SK-N-SH treated with all-trans-retinoic acid at 6 μM for 48 hours (cell line): ENCODE measurements around the gene SMCHD1.
"Not testable (repeated sequence)": the region's sequence is repeated elsewhere in the genome, so short reads cannot be mapped to it uniquely, and the experiment has no call there.

Source experiments
- ATAC-seq: fragments of 200-7000 bp; cut with Tn5 transposase; 3 replicates; pipeline ENCODE4 v1.9.1; 2020; ENCODE audit warnings: mild to moderate bottlenecking, moderate library complexity
- ARNTL ChIP-seq: fragments of 450-650 bp; formaldehyde crosslinking; IDR thresholded peaks from 2 replicates; pipeline ENCODE4 v1.5.0; 2020; ENCODE audit warnings: low read depth, mild to moderate bottlenecking, moderate library complexity, borderline replicate concordance
- BACH2 ChIP-seq: fragments of 250-450 bp; sonication (Bioruptor Pico); IDR thresholded peaks from 2 replicates; pipeline ENCODE4 v1.9.0; 2021; ENCODE audit warnings: mild to moderate bottlenecking, borderline replicate concordance
- CREB5 ChIP-seq: fragments of 250-450 bp; sonication (Bioruptor Pico); IDR thresholded peaks from 2 replicates; pipeline ENCODE4 v1.5.1; 2020; ENCODE audit warnings: low read depth, mild to moderate bottlenecking, moderate library complexity
- CSDC2 ChIP-seq: fragments of 250-450 bp; sonication (Bioruptor Pico); IDR thresholded peaks from 2 replicates; pipeline ENCODE4 v1.5.0; 2020; ENCODE audit warnings: mild to moderate bottlenecking, moderate library complexity
- CSRNP3 ChIP-seq: fragments of 250-450 bp; sonication (Bioruptor Pico); IDR thresholded peaks from 2 replicates; pipeline ENCODE4 v1.5.1; 2021; ENCODE audit warnings: mild to moderate bottlenecking, moderate library complexity
- ESRRG ChIP-seq: fragments of 250-450 bp; sonication (Bioruptor Pico); IDR thresholded peaks from 2 replicates; pipeline ENCODE4 v1.6.1; 2021; ENCODE audit warnings: mild to moderate bottlenecking
- GLIS3 ChIP-seq: fragments of 250-450 bp; sonication (Bioruptor Pico); IDR thresholded peaks from 2 replicates; pipeline ENCODE4 v1.5.0; 2020; ENCODE audit warnings: mild to moderate bottlenecking, moderate library complexity
- PATZ1 ChIP-seq: fragments of 250-450 bp; sonication (Bioruptor Pico); IDR thresholded peaks from 2 replicates; pipeline ENCODE4 v1.8.0; 2020; ENCODE audit warnings: mild to moderate bottlenecking, moderate library complexity, borderline replicate concordance
- RARB ChIP-seq: fragments of 250-450 bp; sonication (Bioruptor Pico); IDR thresholded peaks from 2 replicates; pipeline ENCODE4 v1.8.0; 2021; ENCODE audit warnings: mild to moderate bottlenecking, moderate library complexity
- TCF4 ChIP-seq: fragments of 250-450 bp; sonication (Bioruptor Pico); IDR thresholded peaks from 2 replicates; pipeline ENCODE4 v1.8.0; 2021; ENCODE audit warnings: mild to moderate bottlenecking, moderate library complexity, borderline replicate concordance
- TOX ChIP-seq: fragments of 250-450 bp; sonication (Bioruptor Pico); IDR thresholded peaks from 2 replicates; pipeline ENCODE4 v1.8.0; 2021; ENCODE audit warnings: mild to moderate bottlenecking, moderate library complexity, borderline replicate concordance
- ZC3H10 ChIP-seq: fragments of 250-450 bp; sonication (Bioruptor Pico); IDR thresholded peaks from 2 replicates; pipeline ENCODE4 v1.5.1; 2021; ENCODE audit warnings: mild to moderate bottlenecking, moderate library complexity
- ZFP3 ChIP-seq: fragments of 250-450 bp; sonication (Bioruptor Pico); IDR thresholded peaks from 2 replicates; pipeline ENCODE4 v1.5.0; 2020; ENCODE audit warnings: mild to moderate bottlenecking, moderate library complexity
- ZFP30 ChIP-seq: fragments of 450-650 bp; formaldehyde crosslinking; IDR thresholded peaks from 2 replicates; pipeline ENCODE4 v1.5.0; 2022; ENCODE audit warnings: mild to moderate bottlenecking, moderate library complexity
- ZNF565 ChIP-seq: fragments of 450-650 bp; formaldehyde crosslinking; conservative IDR thresholded peaks from 2 replicates; pipeline ENCODE4 v1.5.0; 2020; ENCODE audit warnings: low read depth, mild to moderate bottlenecking, moderate library complexity
- ZNF70 ChIP-seq: fragments of 450-650 bp; formaldehyde crosslinking; IDR thresholded peaks from 2 replicates; pipeline ENCODE4 v1.5.0; 2020; ENCODE audit warnings: mild to moderate bottlenecking, moderate library complexity
- ZNF8 ChIP-seq: fragments of 450-650 bp; formaldehyde crosslinking; IDR thresholded peaks from 2 replicates; pipeline ENCODE4 v1.5.0; 2020; ENCODE audit warnings: mild to moderate bottlenecking, moderate library complexity
- TF ChIP-seq, protein P1 (sequence below): fragments of 250-450 bp; sonication (Bioruptor Pico); IDR thresholded peaks from 2 replicates; pipeline ENCODE4 v1.5.0; 2020; ENCODE audit warnings: mild to moderate bottlenecking, moderate library complexity

The SMCHD1 gene

DNA sequence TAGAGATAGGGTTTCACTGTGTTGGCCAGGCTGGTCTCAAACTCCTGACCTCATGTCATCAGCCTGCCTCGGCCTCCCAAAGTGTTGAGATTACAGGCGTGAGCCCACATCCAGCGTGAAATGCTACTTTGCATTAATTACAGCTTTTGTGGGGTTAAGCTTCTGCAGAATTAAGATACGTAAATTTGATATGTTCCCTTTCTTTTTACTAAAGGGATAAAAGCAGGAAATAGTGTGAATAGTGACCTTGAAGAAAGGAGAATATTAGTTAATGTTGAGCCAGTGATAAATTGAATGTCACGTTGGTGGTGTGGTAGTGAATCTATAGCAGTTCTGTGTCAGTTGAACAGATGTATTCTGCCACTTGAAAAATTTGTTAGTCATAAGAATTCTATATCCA, 16.9 kb downstream of the SMCHD1 start:
- no peak for TF ChIP-seq GLIS3 (CRISPR knock-in tag)
- no peak for TF ChIP-seq CREB5 (CRISPR knock-in tag)
- TF ChIP-seq ESRRG (CRISPR knock-in tag): no peak
- no peak for TF ChIP-seq TCF4 (CRISPR knock-in tag)
- no peak for TF ChIP-seq ZNF8 (CRISPR knock-in tag)
- TF ChIP-seq RARB (CRISPR knock-in tag): no peak
- TF ChIP-seq TOX (CRISPR knock-in tag): no peak
- TF ChIP-seq CSRNP3 (CRISPR knock-in tag): no peak
- TF ChIP-seq BACH2 (CRISPR knock-in tag): no peak
- TF ChIP-seq ZFP30: no peak
- no peak for TF ChIP-seq CSDC2 (CRISPR knock-in tag)
- TF ChIP-seq ARNTL (CRISPR knock-in tag): no peak
- TF ChIP-seq ZFP3 (CRISPR knock-in tag): no peak
- TF ChIP-seq, all 23 proteins: peak for 0
- no peak for ATAC-seq

GRCh38 chr18:2672872-2673271, 17.3 kb downstream of the SMCHD1 start:
- TF ChIP-seq PATZ1 (CRISPR knock-in tag): no peak
- TF ChIP-seq TCF4 (CRISPR knock-in tag): no peak
- no peak for TF ChIP-seq CSRNP3 (CRISPR knock-in tag)
- no peak for TF ChIP-seq CREB5 (CRISPR knock-in tag)
- no peak for TF ChIP-seq ZNF8 (CRISPR knock-in tag)
- no peak for ATAC-seq

GRCh38 chr18:2678933-2679332, 23.4 kb downstream of the SMCHD1 start:
- not testable (repeated sequence) for ATAC-seq

DNA sequence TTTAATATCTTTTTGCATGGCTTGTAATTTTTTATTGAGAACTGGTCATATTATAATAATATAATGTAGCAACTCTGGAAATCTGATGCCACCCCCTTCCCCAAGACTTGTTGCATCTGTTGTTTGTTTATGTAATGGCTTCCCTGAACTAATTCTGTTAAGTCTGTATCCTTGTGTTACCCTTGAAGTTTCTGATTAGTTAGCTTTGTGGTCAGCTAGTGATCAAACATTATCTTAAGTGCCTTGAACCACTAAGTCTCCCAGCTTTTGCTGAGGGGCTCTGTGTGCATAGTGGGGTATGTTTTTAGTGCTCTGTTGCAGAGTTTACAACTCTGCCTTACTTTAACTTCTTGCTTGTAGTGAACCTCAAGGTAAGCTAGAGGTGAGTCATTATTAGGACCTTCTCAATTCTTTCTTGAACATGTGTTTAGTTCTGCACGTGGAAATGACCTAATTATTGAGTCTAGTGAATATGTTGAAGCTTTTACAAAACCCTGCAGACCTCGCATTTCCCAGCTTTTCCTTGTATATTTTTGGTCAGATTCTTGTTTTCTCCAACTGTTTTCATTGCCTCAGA, 24.8 kb downstream of the SMCHD1 start:
- TF ChIP-seq ZC3H10 (CRISPR knock-in tag) (no peak), ZNF70 (no peak), CSRNP3 (CRISPR knock-in tag) (no peak), TOX (CRISPR knock-in tag) (no peak), ZNF565 (no peak), TCF4 (CRISPR knock-in tag) (no peak)
- TF ChIP-seq, protein P1, sequence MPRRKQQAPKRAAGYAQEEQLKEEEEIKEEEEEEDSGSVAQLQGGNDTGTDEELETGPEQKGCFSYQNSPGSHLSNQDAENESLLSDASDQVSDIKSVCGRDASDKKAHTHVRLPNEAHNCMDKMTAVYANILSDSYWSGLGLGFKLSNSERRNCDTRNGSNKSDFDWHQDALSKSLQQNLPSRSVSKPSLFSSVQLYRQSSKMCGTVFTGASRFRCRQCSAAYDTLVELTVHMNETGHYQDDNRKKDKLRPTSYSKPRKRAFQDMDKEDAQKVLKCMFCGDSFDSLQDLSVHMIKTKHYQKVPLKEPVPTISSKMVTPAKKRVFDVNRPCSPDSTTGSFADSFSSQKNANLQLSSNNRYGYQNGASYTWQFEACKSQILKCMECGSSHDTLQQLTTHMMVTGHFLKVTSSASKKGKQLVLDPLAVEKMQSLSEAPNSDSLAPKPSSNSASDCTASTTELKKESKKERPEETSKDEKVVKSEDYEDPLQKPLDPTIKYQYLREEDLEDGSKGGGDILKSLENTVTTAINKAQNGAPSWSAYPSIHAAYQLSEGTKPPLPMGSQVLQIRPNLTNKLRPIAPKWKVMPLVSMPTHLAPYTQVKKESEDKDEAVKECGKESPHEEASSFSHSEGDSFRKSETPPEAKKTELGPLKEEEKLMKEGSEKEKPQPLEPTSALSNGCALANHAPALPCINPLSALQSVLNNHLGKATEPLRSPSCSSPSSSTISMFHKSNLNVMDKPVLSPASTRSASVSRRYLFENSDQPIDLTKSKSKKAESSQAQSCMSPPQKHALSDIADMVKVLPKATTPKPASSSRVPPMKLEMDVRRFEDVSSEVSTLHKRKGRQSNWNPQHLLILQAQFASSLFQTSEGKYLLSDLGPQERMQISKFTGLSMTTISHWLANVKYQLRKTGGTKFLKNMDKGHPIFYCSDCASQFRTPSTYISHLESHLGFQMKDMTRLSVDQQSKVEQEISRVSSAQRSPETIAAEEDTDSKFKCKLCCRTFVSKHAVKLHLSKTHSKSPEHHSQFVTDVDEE (CRISPR knock-in tag): no peak
- TF ChIP-seq, all 23 proteins: peak for 0
- ATAC-seq: no peak
